NCI-H2171 (cell line): ENCODE data around the gene KRT26.

Experiments used
- DNase-seq: peaks from one replicate; lab custom pipeline; 2025; lab: John Stamatoyannopoulos, UW

The KRT26 gene

DNA sequence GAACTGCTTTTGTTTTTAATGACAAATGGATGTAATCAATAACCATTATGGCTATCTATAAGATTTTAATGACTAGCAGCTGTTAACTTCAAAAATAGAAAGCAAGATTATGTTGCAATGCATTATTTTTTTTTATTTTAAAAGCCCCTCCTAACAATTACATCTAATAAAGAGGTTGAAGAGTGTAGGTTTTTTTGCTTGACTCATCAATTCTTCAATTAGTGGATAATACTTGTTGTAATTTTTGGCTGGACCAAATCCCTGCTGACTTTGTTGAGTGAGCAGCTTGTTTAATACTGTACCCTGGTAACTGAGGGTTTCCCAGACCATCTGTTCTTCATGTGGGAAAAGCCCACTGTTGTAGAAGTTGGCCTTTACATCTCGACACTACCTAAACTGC, 41.0 kb downstream of the KRT26 start:
- no peak for DNase-seq

DNA sequence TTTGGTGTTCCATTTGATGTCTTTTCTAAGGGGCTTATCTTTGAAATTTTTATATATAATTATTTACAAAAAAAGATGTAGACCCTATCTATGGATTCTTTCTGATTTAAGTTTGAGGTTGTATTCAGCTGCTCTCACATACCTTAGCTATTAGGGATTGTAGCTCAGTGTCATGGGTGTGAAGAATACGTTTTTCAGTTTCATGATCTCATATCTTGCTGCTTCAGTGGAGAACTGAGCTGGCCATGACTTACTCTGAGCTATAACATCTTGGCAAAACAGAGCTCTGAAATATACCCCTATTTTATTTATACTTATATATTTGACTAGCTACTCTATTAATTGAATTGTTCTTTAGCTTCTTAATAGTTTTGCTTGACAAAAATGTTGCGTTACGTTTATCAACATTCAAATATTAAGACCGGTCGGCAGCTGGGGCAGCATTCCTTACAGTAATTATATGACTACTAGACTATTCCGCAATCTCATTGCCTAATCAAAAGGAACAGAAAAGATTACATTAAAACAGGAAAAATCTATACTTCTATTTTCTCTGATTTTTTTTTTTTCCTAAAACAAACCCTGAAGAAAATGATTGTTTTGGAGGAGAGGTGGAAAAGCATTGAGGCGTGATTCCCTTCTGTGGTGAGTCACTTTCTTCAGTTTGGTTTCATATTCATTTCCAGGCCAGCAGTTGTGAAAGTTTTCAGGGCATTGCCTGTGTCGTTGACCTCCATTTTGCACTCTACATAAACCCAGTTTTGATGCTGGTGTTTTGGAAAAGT, 44.4 kb downstream of the KRT26 start:
- DNase-seq, result no peak

DNA sequence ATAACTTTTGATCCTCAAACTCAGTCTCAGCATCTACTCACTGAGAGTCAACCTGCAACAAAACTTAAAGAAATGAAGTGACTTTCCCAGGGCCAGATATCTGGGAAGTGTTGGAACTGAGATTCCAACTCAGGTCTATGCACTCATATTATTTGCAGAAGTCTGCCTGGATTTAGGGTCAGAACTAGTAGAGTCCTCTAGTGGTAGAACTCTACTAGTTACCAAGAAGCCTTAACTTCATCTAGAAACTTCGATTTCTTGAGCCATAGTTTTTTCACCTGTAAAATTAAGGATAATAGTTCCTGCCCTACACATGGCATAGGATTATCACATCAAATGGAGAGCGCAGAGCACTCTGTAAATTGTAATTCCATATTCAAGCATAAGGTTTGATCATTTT, 45.1 kb downstream of the KRT26 start:
- no peak for DNase-seq

DNA sequence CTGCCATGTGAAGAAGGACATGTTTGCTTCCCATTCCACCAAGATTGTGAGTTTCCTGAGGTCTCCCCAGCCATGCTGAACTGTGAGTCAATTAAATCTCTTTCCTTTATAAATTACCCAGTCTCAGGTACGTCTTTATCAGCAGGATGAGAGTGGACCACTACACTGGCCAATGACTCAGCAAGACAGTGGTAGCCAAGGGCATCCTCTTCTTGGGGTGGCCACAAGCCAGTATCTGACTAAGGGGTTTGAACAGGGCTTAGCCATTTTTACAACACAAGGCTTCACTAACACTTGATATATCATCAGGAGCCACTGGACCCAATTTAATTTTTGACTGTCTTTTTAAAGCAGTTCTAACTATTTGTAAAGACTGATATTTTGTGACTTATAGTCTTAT, 47.3 kb downstream of the KRT26 start:
- no peak for DNase-seq

DNA sequence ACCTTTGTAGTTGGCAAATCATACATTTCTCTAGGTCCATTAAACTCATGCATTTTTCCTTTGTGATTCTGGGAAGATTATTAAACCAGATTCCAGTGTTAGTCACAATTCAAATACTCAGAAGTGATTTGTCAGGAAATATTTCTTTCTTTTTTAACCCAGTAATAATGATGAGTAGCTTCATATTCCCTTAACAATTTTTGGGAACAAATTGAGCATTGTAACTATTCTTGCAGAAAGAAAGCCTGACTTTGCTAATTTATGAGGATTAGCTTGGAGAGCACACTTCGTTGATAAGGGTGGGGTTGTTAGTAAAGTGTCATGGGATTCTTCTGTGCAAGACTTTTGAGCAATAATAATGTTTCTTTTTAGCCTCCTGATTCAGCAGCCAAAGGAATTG, 49.8 kb downstream of the KRT26 start:
- DNase-seq, result no peak

DNA sequence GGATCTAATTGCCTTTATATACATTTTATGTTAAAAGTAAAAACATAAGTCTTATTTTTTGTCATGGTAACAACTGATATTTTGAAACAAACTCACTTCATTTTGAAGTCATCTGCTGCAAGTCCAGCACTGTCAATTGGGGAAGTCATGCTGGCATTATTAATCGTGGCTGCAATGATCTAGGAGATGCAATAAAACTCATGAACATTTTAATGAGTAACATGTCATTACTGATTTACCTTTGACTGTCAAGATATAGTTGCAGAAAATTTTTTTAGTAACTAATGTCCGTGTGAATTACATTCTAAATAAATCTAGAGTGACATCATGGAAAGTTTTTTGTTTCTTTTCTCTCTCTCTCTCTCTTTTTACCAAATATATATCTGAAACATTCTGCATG, 51.1 kb downstream of the KRT26 start:
- no peak for DNase-seq

DNA sequence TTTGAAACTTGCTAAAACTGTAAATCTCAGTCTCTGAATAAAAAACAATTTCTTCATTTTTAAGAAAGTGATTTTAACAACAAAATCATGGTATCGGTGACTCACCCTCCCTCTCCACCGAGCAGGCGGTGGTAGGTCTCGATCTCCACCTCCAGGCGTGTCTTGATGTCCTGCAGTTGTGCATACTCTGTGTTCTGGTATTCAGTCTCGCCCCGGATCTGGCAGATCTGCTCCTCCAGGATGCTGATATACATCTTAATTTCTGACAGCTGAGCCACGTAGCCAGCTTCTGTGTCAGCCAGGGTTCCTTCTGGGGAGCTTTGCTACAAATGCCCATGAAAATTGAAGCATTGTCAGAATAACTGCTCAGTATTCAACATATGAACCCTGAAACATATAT, 53.1 kb downstream of the KRT26 start:
- DNase-seq, result no peak

DNA sequence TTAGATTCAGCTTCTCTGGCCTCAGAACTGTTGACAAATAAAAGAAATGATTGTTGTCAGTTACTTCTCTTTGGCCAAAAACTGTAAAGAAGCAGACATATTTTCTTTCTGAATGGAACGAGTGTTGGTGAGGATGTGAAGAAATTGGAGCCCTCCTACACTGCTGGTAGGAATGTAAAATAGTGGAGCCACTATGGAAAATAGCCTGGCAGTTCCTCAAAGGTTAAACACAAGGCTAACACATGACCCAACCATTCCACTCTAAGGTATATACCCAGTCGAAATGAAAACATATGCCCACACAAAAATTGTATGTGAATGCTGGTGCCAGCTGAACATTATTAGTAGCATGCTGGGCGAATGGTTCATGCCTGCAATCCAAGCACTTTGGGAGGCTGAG, 54.2 kb downstream of the KRT26 start:
- DNase-seq, result no peak
